ENCODE measurements around the gene ZNF285.

DNA sequence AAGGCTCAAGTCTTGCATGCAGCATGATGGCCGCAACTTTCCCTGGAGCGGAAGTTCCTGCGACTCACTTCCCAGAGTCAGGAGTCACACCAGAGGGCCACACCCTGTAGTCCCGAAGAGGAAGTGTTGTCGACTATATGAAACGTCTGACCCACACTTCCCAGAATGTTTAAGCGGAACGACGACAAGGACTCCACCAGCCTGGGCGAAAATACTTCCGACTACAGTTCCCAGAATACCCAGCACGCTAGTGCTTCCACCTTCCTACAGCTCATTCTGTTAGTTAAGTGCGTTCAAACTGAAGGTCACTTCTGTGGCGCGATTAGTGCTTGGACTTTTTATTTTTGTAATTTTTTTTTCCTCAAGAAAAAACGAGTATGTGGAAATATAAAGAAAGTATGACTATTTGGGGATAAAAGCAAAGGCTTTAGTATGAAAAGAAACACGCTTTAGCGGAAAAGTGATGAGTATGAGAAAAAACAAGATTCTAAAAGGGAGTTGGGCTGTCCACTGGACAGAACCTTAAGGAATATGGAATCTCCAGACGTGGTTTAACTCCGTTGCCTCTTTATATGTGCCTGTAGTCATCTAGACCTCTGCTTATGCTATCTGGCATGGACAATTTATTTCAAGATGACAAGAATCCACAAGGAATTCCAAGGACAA lies 29.5 kb downstream of the ZNF285 start:
- TF ChIP-seq, protein P1, sequence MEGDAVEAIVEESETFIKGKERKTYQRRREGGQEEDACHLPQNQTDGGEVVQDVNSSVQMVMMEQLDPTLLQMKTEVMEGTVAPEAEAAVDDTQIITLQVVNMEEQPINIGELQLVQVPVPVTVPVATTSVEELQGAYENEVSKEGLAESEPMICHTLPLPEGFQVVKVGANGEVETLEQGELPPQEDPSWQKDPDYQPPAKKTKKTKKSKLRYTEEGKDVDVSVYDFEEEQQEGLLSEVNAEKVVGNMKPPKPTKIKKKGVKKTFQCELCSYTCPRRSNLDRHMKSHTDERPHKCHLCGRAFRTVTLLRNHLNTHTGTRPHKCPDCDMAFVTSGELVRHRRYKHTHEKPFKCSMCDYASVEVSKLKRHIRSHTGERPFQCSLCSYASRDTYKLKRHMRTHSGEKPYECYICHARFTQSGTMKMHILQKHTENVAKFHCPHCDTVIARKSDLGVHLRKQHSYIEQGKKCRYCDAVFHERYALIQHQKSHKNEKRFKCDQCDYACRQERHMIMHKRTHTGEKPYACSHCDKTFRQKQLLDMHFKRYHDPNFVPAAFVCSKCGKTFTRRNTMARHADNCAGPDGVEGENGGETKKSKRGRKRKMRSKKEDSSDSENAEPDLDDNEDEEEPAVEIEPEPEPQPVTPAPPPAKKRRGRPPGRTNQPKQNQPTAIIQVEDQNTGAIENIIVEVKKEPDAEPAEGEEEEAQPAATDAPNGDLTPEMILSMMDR (IDR thresholded peaks at IDR 0.05; ENCODE audit: insufficient read depth, low read depth, low read length), result no peak
- no peak for TF ChIP-seq EZH2 (IDR thresholded peaks at IDR 0.05; ENCODE audit: insufficient read depth, low read length)
